Activated B cell treated with CpG ODN at 0.5 μM for 24 hours (primary cell): ENCODE data around the gene TMEM30A. TPM values are rescaled to one million over a fixed set of nuclear protein-coding genes. Genes with fewer than 3 reads are reported as not detected.

Experiments used
- ATAC-seq: fragments of 200-7000 bp; cut with Tn5 transposase; one replicate; pipeline ENCODE4 v1.10.0; 2021; ENCODE audit warnings: low read depth, mild to moderate bottlenecking, moderate library complexity
- CTCF ChIA-PET: fragments of 350-600 bp; sonication (Branson Sonifier 250); formaldehyde crosslinking; loops from one replicate; lab custom pipeline; 2021; ENCODE audit warnings: antibody characterized with exemption; lab: Charles Lee
- POLR2A ChIA-PET: fragments of 350-600 bp; sonication (Branson Sonifier 250); formaldehyde crosslinking; loops from one replicate; lab custom pipeline; 2021; ENCODE audit warnings: antibody characterized with exemption; lab: Charles Lee
- DNase-seq: peaks from one replicate; pipeline ENCODE4 v3.0.0; 2022
- H3K27ac Mint-ChIP-seq: one replicate; pipeline ENCODE4 v1.8.0; 2020; ENCODE audit warnings: mixed read lengths
- H3K27me3 Mint-ChIP-seq: one replicate; pipeline ENCODE4 v1.8.0; 2021; ENCODE audit warnings: mixed read lengths
- H3K36me3 Mint-ChIP-seq: one replicate; pipeline ENCODE4 v1.8.0; 2021; ENCODE audit warnings: low read depth, mixed read lengths
- H3K4me1 Mint-ChIP-seq: one replicate; pipeline ENCODE4 v1.8.0; 2021; ENCODE audit warnings: mixed read lengths
- H3K4me3 Mint-ChIP-seq: one replicate; pipeline ENCODE4 v1.8.0; 2020; ENCODE audit warnings: mild to moderate bottlenecking, mixed read lengths
- H3K9me3 Mint-ChIP-seq: one replicate; pipeline ENCODE4 v1.8.0; 2020; ENCODE audit warnings: mixed read lengths
- intact Hi-C: fragments of 100-400 bp; cut with micrococcal nuclease; formaldehyde crosslinking; loops from one replicate; pipeline ENCODE4 v1.15.1; 2024
- total RNA-seq: library from RNA; stranded (reverse); gene quantifications from 2 replicates; pipeline ENCODE4 v1.2.3, GENCODE V29; 2022
- TF ChIP-seq, protein P1 (sequence below): fragments of 200-600 bp; IDR thresholded peaks from one replicate; pipeline ENCODE4 v1.8.0; 2022; ENCODE audit warnings: antibody characterized with exemption, mild to moderate bottlenecking

TMEM30A gene
- 36.8 and 38.7 TPM in 2 replicates for total RNA-seq

DNA sequence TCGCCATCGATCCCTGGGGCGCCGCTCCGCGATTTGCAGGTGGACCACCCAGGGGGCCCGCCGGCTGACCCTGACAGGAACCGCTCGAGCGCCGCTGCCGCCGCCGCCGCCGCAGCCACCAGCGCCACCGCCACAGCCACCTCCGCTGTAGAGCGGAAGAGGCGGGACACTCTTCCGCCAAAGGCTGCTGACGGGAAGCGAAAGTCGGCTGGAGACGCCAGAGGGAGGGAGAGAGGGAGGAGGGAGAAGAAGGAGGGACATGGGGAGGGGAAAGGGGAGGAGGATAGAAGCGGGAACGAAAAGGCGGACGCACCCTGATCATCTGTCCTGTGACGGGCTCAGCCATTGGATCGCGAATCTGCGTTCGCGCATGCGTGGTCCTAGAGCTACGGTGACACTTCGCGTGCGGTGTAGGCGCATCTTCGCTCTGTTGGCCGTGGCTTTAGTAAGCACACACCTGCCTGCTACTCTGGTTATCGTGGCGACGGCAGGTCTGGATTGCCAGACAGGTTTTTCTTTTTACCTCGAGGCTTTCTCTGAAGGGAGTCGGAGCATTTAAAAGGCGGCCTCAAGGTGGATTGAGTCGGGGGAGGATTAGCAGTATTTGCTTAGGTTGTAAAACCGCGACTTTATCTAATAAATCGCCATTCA, at the start of gene TMEM30A:
Gene TMEM30A (minus strand): TSS at position 161 of the 651 bp plus-strand sequence. CDS start 154 bp downstream, at position 7.
- ATAC-seq (peak; percentile 96), DNase-seq (peak; percentile 84)
- intact Hi-C loops = loop anchor here (1.0 to 5.0 kb wide), 9 partner anchors 13 to 1832 kb away; partner anchors contain the start of genes CGAS, COX7A2, MYO6 and SENP6
- CTCF ChIA-PET = interaction anchor here (1.0 to 3.3 kb wide), 4 partner anchors 12 to 76 kb away, joined by 3 to 10 read pairs (median 4); no protein-coding TSS in a partner anchor
- Mint-ChIP-seq H3K4me3 (no peak within 1 kb of the TSS), H3K4me1 (peaks cover 27% of the 10 kb centered on the region), H3K27ac (no peak within 1 kb of the TSS), H3K9me3 (no peaks in the 10 kb centered on the region), H3K36me3 (no peaks in the 10 kb centered on the region), H3K27me3 (no peaks in the 10 kb centered on the region)
- POLR2A ChIA-PET = interaction anchor here (0.6 to 3.3 kb wide), 7 partner anchors 35 to 1632 kb away, joined by 3 to 36 read pairs (median 5); partner anchors contain the start of genes COX7A2, SENP6 and SLC17A5
- TF ChIP-seq, protein P1, sequence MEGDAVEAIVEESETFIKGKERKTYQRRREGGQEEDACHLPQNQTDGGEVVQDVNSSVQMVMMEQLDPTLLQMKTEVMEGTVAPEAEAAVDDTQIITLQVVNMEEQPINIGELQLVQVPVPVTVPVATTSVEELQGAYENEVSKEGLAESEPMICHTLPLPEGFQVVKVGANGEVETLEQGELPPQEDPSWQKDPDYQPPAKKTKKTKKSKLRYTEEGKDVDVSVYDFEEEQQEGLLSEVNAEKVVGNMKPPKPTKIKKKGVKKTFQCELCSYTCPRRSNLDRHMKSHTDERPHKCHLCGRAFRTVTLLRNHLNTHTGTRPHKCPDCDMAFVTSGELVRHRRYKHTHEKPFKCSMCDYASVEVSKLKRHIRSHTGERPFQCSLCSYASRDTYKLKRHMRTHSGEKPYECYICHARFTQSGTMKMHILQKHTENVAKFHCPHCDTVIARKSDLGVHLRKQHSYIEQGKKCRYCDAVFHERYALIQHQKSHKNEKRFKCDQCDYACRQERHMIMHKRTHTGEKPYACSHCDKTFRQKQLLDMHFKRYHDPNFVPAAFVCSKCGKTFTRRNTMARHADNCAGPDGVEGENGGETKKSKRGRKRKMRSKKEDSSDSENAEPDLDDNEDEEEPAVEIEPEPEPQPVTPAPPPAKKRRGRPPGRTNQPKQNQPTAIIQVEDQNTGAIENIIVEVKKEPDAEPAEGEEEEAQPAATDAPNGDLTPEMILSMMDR = no peak

DNA sequence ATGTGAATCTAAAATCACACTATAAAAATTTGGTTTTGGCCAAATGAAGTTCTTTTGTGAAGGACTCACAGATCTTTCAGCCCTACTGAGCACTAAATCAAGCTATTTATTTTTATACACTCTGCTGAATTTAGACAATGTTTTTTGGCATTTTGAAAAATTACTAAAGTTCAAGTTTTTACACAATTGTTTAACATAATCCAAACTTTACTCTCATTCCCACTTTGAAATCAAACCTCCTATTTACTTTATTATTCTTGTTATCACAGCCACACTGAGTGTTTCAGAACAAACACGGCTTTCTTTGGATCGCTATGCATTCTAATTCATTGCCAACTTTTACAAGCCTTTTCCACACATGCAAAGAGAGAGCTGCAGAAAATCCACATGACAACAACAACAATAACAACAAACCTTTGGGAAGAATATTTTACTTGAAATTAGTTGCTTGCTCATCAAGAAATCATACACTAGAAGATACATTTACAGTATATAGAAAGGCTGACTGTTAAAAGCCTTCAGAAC, 49.1 kb upstream of the TMEM30A start:
- Mint-ChIP-seq H3K36me3 (no peaks in the 10 kb centered on the region), H3K27ac (no peak overlapping the region), H3K9me3 (no peaks in the 10 kb centered on the region), H3K4me3 (no peak overlapping the region), H3K27me3 (peaks cover 3% of the 10 kb centered on the region), H3K4me1 (no peaks in the 10 kb centered on the region)
- TF ChIP-seq, protein P1 = no peak
- ChIA-PET POLR2A (no interaction called here), CTCF (no interaction called here)
- intact Hi-C loops = no loop called here
- ATAC-seq (no peak), DNase-seq (no peak)

DNA sequence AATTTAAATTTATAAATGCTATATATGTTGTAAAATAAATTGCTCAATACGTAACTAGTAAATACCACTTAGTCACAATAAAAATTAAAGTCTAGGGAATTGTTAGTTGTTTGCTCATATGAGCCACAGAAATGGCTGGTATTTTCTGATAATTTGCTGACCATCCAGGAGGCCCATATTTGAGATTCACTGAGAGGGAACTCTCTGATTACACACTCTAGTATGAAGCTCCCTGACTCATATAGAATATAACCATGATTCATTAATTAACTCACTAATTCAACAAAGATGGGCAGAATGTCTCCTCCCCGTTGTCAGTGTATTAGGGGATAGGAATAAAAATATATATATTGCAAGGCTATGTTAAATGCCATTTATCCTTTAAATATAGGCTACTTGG, 46.6 kb upstream of the TMEM30A start:
- no peak overlapping the region for H3K27ac Mint-ChIP-seq
- H3K9me3 Mint-ChIP-seq = no peaks in the 10 kb centered on the region
- H3K27me3 Mint-ChIP-seq = peaks cover 4% of the 10 kb centered on the region
- intact Hi-C loops = no loop called here
- ATAC-seq = no peak
- ChIA-PET POLR2A (no interaction called here), CTCF (no interaction called here)
- DNase-seq = no peak
- H3K4me3 Mint-ChIP-seq = no peak overlapping the region
- H3K36me3 Mint-ChIP-seq = no peaks in the 10 kb centered on the region
- TF ChIP-seq, protein P1 = no peak
- H3K4me1 Mint-ChIP-seq = no peaks in the 10 kb centered on the region

DNA sequence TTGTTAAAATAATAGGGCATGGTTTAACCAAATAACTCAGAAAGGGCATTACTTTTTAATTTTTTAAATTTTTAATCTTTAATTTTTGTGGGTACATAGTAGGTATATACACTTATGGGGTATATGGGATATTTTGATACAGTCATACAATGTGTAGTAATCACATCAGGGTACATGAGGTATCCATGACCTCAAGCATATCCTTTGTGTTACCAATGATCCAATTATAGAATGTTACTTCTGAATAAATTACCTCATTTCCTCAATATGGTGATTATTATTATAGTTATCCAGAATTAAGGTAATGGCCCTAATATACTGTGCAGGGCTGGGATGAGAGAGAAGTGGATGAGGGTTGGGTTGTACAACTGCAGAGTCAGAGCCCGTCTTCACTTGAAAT, 45.1 kb upstream of the TMEM30A start:
- no peaks in the 10 kb centered on the region for H3K9me3 Mint-ChIP-seq
- CTCF ChIA-PET = no interaction called here
- no peaks in the 10 kb centered on the region for H3K4me1 Mint-ChIP-seq
- no peak overlapping the region for H3K27ac Mint-ChIP-seq
- TF ChIP-seq, protein P1 = no peak
- POLR2A ChIA-PET = no interaction called here
- DNase-seq = no peak
- H3K27me3 Mint-ChIP-seq = peaks cover 10% of the 10 kb centered on the region
- ATAC-seq = no peak
- no peaks in the 10 kb centered on the region for H3K36me3 Mint-ChIP-seq
- intact Hi-C loops = no loop called here
- no peak overlapping the region for H3K4me3 Mint-ChIP-seq

DNA sequence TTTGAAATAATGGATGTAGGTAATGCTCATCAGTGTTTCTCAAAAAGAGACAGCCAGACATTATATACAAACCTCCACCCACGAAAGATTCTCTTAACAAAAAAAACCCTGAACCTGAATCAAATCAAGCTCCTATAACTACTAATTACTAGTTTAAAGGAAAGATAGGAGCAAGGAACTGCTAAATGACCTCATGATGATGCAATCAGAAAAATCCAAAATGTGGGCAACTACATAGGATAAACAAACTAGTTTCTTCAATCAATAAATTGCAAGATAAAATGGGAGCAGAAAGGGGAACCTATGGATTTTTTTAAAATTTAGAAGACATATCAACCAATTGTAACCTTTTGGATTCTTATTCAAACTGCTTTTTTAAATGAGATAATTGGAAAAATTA, 43.2 kb upstream of the TMEM30A start:
- intact Hi-C loops = no loop called here
- H3K27me3 Mint-ChIP-seq = peaks cover 12% of the 10 kb centered on the region
- TF ChIP-seq, protein P1 = no peak
- no peak overlapping the region for H3K27ac Mint-ChIP-seq
- H3K4me1 Mint-ChIP-seq = no peaks in the 10 kb centered on the region
- ATAC-seq (no peak), DNase-seq (no peak)
- no peak overlapping the region for H3K4me3 Mint-ChIP-seq
- CTCF ChIA-PET = no interaction called here
- H3K9me3 Mint-ChIP-seq = no peaks in the 10 kb centered on the region
- POLR2A ChIA-PET = no interaction called here
- H3K36me3 Mint-ChIP-seq = no peaks in the 10 kb centered on the region
